C1 segment of cervical spinal cord (tissue), 14 donors: Measurements from ENCODE around the gene MIGA1.
"Not testable (repeated sequence)": the region's sequence is repeated elsewhere in the genome, so short reads cannot be mapped to it uniquely, and the experiment has no call there.

Experiments used
- DNase-seq, 14 donors: peaks; one replicate each; lab custom pipeline; 2025; lab: John Stamatoyannopoulos, UW

The MIGA1 gene

DNA sequence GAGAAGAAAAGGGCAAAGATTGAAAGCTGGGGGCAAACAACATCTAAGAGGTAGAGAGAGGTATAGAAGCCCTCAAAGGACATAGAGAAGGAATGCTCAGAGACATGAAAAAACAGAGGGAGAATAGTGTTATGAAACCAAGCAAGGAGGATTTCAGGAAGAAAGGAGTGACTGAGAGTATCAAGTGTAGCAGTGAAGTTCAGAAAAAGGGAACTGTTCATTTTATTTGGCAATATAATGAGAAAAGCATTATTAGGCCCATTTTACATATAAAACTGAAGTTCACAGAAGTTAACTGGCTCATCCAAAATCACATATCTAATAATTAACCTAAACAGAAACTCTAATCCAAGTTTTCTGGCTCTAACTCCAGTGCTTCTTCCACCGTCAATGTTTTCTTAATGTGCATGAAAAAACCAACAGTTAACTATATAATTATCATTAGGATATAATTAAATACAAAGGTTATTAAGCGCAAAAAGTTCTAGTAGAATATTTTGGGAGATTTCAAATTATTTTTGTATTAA is 126.6 kb downstream of the MIGA1 start:
- no peak for DNase-seq

DNA sequence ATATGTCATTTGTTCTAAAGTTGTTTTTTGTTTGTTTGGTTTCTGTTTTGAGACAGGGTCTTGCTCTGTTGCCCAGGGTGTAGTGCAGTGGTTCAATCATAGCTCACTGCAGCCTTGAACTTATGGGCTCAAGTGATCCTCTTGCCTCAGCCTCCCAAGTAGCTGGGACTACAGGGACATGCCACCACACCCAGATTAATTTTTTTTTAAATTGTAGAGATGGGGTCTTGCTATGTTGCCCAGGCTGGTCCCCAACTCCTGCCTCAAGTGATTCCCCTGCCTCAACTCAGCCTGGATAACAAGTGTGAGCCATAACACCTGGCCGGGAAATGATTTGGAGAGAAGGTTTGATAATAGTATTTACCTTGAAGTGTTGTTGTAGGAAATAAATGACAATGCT is 127.2 kb downstream of the MIGA1 start:
- no peak for DNase-seq

DNA sequence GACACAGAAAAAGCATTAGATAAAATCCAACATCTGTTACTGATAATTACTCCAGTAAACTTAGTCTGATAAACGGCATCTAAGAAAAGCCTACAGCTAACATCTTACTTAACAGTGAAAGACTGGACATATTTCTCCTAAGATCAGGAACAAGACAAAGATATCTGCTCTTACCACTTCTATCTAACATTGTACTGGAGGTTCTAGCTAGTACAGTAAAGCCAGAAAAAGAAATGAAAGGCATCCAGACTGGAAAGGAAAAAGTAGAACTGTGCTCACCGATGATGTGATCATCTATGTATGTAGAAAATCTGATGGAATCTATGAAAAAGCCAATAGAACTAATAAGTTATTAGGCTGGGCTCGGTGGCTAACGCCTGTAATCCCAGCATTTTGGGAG is 130.7 kb downstream of the MIGA1 start:
- no peak for DNase-seq

DNA sequence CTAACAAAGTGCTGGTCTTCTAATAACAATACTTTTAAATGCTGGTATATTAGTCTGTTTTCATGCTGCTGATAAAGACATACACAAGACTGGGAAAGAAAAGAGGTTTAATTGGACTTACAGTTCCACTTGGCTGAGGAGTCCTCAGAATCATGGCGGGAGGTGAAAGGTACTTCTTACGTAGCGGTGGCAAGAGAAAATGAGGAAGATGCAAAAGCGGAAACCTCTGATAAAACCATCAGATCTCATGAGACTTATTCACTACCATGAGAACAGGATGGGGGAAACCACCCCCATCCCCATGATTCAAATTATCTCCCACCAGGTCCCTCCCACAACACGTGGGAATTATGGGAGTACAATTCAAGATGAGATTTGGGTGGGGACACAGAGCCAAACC is 139.5 kb downstream of the MIGA1 start:
- DNase-seq: not testable (repeated sequence)

DNA sequence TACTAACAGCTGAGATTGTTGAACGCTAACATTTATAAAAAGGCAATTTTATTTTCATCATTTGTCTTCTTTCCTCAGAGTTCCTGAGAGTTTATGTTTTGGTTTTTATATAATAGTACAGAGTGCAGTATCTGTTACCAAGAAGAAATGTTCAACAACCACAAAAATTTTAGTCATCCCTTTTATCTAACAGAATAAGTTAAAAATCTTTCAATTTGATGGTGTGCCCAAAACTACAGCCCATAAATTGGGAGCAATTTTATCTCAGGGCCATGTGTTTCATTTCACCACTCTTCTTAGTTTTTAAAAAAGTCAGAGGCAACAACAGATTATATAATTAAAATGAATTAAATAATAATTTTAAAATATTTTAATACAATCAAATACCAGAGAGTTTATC is 146.1 kb downstream of the MIGA1 start:
- DNase-seq: no peak

DNA sequence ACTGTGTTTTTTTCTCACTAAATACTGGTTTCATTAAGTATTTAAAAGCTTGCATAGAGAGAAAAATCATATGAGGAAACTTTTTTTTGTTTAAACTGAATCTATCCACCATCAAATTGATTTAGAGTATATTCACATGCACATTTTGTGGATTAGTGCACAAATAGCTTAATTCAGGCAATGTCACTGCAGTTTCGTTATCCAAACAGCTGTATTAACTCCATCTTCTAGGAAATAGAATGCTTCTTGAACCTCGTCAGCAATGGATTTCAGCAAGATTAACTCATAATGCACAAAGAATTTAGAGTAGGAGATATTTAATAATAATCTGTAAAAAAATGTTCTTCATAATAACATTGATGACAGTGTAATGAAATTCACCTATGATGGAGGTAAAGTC is 146.5 kb downstream of the MIGA1 start:
- DNase-seq: no peak

DNA sequence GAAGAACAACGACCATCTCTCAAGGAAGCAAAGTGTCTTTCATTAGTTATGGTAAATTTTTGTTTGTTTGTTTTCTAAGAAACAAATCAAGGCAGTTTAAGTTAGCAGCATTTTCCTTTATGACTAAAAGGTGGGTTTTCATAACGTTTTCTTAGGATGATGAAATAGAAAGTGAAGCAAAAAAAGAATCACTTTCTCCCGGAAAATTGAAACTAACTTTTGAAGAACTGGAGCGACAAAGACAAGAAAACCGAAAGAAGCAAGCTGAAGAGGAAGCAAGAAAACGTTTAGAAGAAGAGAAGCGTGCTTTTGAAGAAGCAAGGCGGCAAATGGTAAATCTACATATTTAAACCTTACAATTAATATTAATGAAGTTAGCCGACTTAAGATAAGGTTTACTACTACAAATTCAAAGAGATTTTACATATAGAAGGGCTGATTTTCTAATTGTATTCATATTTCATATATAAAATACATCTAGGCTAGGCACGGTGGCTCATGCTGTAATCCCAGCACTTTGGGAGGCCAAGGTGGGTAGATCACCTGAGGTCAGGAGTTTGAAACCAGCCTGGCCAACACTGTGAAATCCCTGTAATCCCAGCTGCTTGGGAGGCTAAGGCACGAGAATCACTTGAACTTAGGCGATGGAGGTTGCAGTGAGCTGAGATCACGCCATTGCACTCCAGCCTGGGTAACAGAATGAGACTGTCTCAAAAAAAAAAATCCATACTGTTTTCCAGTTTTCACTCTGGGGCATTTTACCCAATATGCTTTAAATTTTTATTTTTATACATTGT is 147.3 kb downstream of the MIGA1 start:
- no peak for DNase-seq

DNA sequence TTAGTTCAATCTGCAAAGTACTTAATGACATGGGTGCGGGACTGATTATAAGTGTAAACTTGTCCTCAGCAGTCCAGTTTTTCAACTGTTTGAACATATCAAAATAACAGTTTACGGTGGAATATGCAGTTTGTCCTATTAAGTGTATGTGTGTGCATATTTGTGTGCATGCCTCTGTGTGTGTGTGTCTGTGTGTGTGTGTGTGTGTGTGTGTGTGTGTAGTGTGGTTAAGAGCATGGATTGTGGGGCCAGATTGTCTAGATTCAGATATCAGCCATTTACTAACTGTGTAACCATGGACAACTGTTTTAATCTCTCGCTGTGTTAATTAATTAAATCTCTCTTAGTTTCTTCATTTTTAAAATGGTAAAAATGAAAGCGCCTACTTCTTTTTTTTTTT is 148.0 kb downstream of the MIGA1 start:
- no peak for DNase-seq
